Measurements from ENCODE around the gene PDE6B. TPM values are rescaled to one million over a fixed set of nuclear protein-coding genes. Genes with fewer than 3 reads are reported as not detected.

Gene PDE6B
- polyA plus RNA-seq, 1 donor (not counting 4 experiments of a cell fraction or from before 2014, with no cell fraction given), result not detected

DNA sequence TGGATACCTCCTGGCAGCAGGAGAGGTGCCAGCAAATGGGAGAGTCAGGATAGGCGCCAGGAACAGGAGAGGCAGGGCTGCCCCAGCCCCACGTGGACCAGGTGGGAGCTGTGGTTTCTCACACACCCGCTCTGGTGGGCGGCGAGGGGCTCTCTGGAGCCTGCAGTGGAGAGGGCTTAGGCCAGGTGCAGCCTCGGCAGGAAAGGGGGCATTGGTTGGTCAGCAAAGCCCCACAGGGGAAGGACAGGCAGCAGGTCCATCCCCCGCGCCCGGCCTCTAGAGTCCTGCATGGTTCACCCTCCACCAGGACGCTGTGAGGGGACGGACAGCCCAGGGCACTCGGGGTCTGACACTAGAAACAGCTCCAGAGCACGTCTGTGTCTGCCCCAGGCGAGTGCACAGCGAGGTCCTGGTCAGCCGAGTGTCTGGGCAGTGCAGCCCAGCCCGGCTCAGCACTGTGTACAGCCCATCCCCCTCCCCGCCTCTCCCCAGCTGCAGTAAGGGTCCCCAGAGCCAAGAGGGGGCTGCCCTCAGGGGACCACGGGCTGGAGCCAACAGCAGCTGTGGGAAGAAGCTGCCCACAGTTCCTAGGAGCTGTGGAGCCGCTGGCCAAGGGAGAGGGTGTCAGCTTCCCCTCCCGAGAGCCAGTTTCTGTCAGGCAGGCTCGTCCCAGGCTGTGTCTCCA is 40.5 kb downstream of the PDE6B start:
- H3K79me2 ChIP-seq (ENCODE audit: control insufficient read depth, insufficient read depth, low read length), result no peaks in the 10 kb centered on the region
- no peaks in the 10 kb centered on the region for H4K20me1 ChIP-seq (ENCODE audit: control insufficient read depth, extremely low read depth, insufficient read depth, low read length)
- H3K4me3 ChIP-seq (ENCODE audit: control insufficient read depth in 2 of 3, extremely low read depth in 1 of 3, insufficient read depth in 2 of 3, low read depth in 1 of 3, low read length in 3 of 3), result no peak overlapping the region
- no peak overlapping the region for H3K4me2 ChIP-seq (ENCODE audit: control insufficient read depth, extremely low read depth, insufficient read depth, low read depth, low read length)
- H2AFZ ChIP-seq (ENCODE audit: control insufficient read depth, low read length), result no peak overlapping the region
- no peak overlapping the region for H3K9ac ChIP-seq (ENCODE audit: control insufficient read depth, extremely low read depth, insufficient read depth, low read length)
- no peak overlapping the region for H3K27ac ChIP-seq (ENCODE audit: control insufficient read depth, insufficient read depth, low read length)
- H3K27me3 ChIP-seq (ENCODE audit: control insufficient read depth, extremely low read depth, insufficient read depth, low read length), result peaks cover 18% of the 10 kb centered on the region
- H3K36me3 ChIP-seq (ENCODE audit: control insufficient read depth in 2 of 2, extremely low read depth in 1 of 2, insufficient read depth in 2 of 2, low read length in 2 of 2), result peaks cover 1 to 3% of the 10 kb centered on the region in 2 experiments
- no peaks in the 10 kb centered on the region for H3K9me1 ChIP-seq (ENCODE audit: control insufficient read depth, extremely low read depth, insufficient read depth, low read length)
- DNase-seq (ENCODE audit: low read depth, low spot score) (no peak), FAIRE-seq (no peak)
- TF ChIP-seq, protein P1, sequence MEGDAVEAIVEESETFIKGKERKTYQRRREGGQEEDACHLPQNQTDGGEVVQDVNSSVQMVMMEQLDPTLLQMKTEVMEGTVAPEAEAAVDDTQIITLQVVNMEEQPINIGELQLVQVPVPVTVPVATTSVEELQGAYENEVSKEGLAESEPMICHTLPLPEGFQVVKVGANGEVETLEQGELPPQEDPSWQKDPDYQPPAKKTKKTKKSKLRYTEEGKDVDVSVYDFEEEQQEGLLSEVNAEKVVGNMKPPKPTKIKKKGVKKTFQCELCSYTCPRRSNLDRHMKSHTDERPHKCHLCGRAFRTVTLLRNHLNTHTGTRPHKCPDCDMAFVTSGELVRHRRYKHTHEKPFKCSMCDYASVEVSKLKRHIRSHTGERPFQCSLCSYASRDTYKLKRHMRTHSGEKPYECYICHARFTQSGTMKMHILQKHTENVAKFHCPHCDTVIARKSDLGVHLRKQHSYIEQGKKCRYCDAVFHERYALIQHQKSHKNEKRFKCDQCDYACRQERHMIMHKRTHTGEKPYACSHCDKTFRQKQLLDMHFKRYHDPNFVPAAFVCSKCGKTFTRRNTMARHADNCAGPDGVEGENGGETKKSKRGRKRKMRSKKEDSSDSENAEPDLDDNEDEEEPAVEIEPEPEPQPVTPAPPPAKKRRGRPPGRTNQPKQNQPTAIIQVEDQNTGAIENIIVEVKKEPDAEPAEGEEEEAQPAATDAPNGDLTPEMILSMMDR (optimal IDR thresholded peaks at IDR 0.05 in 1 of 3, IDR thresholded peaks at IDR 0.05 in 1 of 3, conservative IDR thresholded peaks at IDR 0.05 in 1 of 3; ENCODE audit: extremely low read depth in 1 of 3, insufficient read depth in 2 of 3, low read length in 3 of 3), result no peak
- no peak for TF ChIP-seq EZH2 (IDR thresholded peaks at IDR 0.05; ENCODE audit: low read length)
- no peaks in the 10 kb centered on the region for H3K4me1 ChIP-seq (ENCODE audit: control insufficient read depth, extremely low read depth, insufficient read depth, low read length)
- H3K9me3 ChIP-seq (ENCODE audit: control insufficient read depth, low read depth, low read length), result no peaks in the 10 kb centered on the region
- dilution Hi-C loops (cut with MboI; ENCODE audit: extremely low pct_ligation_motif_present, low sequenced_read_pairs), result no loop called here

DNA sequence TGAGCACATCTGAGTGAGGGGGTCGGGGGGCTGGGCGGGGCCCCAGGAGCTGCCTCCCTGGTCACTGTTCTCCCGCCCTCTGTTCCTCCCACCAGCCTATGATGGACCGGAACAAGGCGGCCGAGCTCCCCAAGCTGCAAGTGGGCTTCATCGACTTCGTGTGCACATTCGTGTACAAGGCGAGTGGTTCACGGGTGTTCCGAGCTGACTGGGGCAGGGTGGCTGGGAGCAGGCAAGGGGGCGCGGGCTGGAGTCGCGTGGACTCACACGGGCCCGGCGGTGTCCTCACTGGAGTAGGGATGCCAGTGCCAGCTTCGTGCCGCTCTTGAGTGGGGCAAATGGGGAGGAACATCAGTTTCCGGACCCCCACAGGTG is 41.0 kb downstream of the PDE6B start:
- Histone ChIP-seq H3K9me1 (ENCODE audit: control insufficient read depth, extremely low read depth, insufficient read depth, low read length) (no peaks in the 10 kb centered on the region), H3K4me3 (ENCODE audit: control insufficient read depth in 2 of 3, extremely low read depth in 1 of 3, insufficient read depth in 2 of 3, low read depth in 1 of 3, low read length in 3 of 3) (no peak overlapping the region), H4K20me1 (ENCODE audit: control insufficient read depth, extremely low read depth, insufficient read depth, low read length) (no peaks in the 10 kb centered on the region), H3K79me2 (ENCODE audit: control insufficient read depth, insufficient read depth, low read length) (no peaks in the 10 kb centered on the region), H3K27me3 (ENCODE audit: control insufficient read depth, extremely low read depth, insufficient read depth, low read length) (peaks cover 18% of the 10 kb centered on the region), H3K27ac (ENCODE audit: control insufficient read depth, insufficient read depth, low read length) (no peak overlapping the region), H3K4me2 (ENCODE audit: control insufficient read depth, extremely low read depth, insufficient read depth, low read depth, low read length) (no peak overlapping the region), H2AFZ (ENCODE audit: control insufficient read depth, low read length) (no peak overlapping the region), H3K9me3 (ENCODE audit: control insufficient read depth, low read depth, low read length) (no peaks in the 10 kb centered on the region), H3K9ac (ENCODE audit: control insufficient read depth, extremely low read depth, insufficient read depth, low read length) (no peak overlapping the region), H3K36me3 (ENCODE audit: control insufficient read depth in 2 of 2, extremely low read depth in 1 of 2, insufficient read depth in 2 of 2, low read length in 2 of 2) (peaks cover 4 to 5% of the 10 kb centered on the region in 2 experiments), H3K4me1 (ENCODE audit: control insufficient read depth, extremely low read depth, insufficient read depth, low read length) (no peaks in the 10 kb centered on the region)
- TF ChIP-seq EZH2 (IDR thresholded peaks at IDR 0.05; ENCODE audit: low read length), result no peak
- TF ChIP-seq, protein P1 (optimal IDR thresholded peaks at IDR 0.05 in 1 of 3, IDR thresholded peaks at IDR 0.05 in 1 of 3, conservative IDR thresholded peaks at IDR 0.05 in 1 of 3; ENCODE audit: extremely low read depth in 1 of 3, insufficient read depth in 2 of 3, low read length in 3 of 3), result no peak
- DNase-seq (ENCODE audit: low read depth, low spot score) (no peak), FAIRE-seq (no peak)
- dilution Hi-C loops (cut with MboI; ENCODE audit: extremely low pct_ligation_motif_present, low sequenced_read_pairs), result no loop called here

Data from keratinocyte (primary cell).